GM19240 (cell line): ENCODE measurements around the gene SINHCAF.

Experiments used
- DNase-seq: peaks from one replicate; pipeline ENCODE4 v3.0.0; 2011; ENCODE audit warnings: low spot score; ENCODE audit not compliant: insufficient read length

SINHCAF gene

DNA sequence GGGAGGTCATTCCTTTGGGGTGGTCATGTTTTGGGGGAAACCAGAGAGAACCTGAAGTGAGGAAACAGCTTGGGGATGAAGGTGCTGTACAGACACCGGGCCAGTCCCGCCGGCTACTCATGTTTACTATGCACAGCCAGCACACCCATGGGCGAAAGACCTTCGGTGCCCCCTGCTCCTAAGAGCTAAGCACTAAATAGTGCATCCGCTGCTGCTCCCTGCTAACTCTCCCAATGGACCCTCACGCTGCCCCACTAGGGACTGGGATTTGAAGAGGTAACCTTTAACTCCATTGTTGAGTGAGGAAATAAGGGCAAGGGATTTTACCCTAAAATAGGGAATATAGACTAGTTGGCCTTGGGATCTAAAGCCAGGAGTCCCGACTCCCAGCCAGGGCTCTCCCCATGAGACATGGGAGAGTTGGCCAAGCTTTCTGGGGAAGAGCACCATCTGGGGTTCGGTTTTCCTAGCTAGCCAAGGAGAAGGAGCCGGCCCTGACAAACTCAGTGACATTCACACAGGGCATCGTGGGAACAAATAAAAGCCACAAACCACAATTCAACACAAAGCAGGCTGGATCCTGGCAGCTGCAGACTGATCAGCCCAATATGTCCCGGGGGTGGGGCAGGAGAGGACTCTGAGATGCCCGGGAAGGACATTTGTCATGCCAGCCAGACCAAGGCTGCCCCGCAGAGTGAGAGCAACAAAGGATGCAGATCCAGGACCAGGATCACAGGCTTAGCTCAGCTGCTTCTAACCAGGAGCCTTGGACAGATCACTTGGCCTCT, 91.7 kb downstream of the SINHCAF start:
- DNase-seq, result no peak

DNA sequence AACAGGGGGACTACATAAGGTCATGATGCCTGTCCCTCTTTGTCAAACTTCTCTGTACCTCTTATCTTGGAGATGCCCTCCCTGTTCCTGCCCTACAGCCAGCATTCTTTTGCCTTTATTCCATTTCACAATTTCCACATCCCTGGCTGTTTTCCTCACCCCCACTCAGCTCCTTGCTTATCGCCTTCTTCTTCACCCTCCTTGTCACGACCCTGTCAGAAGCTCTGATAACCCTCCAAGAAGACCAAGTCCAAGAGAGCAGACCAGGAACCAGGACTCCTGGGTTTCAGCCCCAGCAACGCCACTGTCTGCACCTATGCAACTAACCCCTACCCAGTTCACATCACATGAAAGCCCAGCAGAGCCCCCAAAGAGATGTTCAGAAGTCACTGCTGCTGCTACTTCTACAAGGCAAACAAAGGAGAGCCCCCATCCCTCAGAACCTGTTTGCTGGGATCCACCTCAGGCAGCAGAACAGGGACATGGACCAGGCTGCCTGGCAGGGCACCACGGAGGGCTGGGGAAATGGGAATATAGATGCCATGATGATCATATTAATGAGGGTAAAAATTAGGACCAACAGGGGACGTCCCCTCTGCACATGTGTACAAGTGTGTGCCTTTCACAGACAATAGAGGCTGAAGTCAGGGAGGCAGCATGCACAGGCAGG, 92.8 kb downstream of the SINHCAF start:
- no peak for DNase-seq

DNA sequence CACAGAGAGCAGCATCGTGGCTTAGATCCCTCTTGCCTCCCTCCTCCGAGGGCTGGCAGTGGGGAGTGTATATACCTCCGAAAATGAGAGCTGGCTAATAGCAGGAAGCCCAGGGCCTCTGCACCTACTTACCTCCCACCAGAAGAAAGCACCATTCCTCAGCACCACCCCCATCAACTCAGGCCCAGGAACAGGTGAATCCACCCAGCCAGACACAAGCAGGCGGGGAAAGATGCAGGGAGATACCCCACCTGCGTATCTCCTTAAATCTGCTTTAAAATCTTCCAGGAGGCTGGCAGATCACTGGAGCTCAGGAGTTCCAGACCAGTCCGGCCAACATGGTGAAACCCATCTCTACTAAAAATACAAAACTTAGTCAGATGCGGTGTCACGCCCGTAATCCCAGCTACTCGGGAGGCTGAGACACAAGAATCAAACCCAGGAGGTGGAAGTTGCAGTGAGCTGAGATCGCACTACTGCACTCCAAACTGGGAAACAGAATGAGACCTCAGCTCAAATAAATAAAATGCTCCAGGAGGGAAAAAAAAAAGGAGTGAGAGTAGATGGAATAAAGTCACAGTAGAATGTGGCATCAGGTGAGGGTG, 93.5 kb downstream of the SINHCAF start:
- DNase-seq, result no peak

DNA sequence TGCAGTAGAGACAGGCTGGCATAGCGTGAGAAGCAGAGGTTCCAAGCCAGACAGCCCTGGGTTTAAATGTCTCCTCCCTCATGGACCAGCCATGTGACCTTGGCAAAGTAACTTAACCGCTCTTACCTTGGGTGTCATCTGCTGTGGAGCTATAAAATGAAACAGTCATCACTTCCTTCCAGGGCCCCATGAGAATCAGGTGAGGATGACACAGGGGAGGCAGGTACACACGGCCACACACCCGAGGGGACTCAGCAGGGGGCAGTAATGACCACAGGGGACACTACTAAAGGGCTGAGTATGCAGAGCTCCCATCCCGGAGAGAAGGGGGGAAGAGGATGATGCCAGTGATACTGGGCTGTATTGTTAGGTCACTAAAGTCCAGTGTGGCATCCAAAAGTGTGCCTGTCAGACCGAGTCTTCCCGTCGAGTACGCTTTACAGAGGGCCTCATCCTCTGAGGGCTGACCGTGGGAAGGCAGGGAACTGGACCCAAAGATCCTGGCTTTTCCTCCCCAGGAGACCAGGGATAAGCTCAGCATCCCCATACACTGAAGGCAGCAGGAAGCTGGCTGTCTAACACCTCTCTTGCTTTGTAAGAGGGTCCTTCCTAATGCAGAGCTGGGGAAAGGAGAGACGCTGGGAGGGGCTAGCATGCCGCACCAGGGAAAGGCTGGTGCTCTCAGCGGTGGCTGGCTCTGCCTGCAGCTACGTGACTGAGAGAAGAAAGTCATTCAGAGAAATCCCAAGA, 94.2 kb downstream of the SINHCAF start:
- DNase-seq, result no peak
